Activated CD8-positive, alpha-beta memory T cell treated with anti-CD3 and anti-CD28 coated beads, Interleukin-2, amount 10 ng/mL, durations not matched to agents 7 days and 5 days (primary cell): ENCODE data around the gene SLC6A11. TPM values are rescaled to one million over a fixed set of nuclear protein-coding genes. Genes with fewer than 3 reads are reported as not detected.

Experiments
- ATAC-seq: fragments of 150-1000 bp; cut with Tn5 transposase; one replicate; pipeline ENCODE4 v1.10.0; 2021; ENCODE audit warnings: moderate library complexity
- CTCF ChIA-PET: fragments of 350-600 bp; sonication (Branson Sonifier 250); formaldehyde crosslinking; loops from one replicate; lab custom pipeline; 2021; ENCODE audit warnings: antibody characterized with exemption; lab: Charles Lee
- DNase-seq: peaks from one replicate; pipeline ENCODE4 v3.0.0-alpha.2; 2020
- H3K27ac Mint-ChIP-seq: one replicate; pipeline ENCODE4 v1.8.0; 2021; ENCODE audit warnings: mild to moderate bottlenecking, mixed read lengths
- H3K27me3 Mint-ChIP-seq: one replicate; pipeline ENCODE4 v1.8.0; 2021; ENCODE audit warnings: mixed read lengths
- H3K36me3 Mint-ChIP-seq: one replicate; pipeline ENCODE4 v1.8.0; 2021; ENCODE audit warnings: mild to moderate bottlenecking, mixed read lengths
- H3K4me1 Mint-ChIP-seq: one replicate; pipeline ENCODE4 v1.8.0; 2021; ENCODE audit warnings: mixed read lengths
- H3K4me3 Mint-ChIP-seq: one replicate; pipeline ENCODE4 v1.8.0; 2021; ENCODE audit warnings: mild to moderate bottlenecking, moderate library complexity, mixed read lengths
- H3K9me3 Mint-ChIP-seq: one replicate; pipeline ENCODE4 v1.8.0; 2022; ENCODE audit warnings: low read depth, mixed read lengths
- total RNA-seq, 2 experiments: library from RNA; stranded (reverse); gene quantifications; one replicate each; pipeline ENCODE4 v1.2.3, GENCODE V29; 2021

SLC6A11 gene
- total RNA-seq, 2 experiments from 2014 or later: not detected

DNA sequence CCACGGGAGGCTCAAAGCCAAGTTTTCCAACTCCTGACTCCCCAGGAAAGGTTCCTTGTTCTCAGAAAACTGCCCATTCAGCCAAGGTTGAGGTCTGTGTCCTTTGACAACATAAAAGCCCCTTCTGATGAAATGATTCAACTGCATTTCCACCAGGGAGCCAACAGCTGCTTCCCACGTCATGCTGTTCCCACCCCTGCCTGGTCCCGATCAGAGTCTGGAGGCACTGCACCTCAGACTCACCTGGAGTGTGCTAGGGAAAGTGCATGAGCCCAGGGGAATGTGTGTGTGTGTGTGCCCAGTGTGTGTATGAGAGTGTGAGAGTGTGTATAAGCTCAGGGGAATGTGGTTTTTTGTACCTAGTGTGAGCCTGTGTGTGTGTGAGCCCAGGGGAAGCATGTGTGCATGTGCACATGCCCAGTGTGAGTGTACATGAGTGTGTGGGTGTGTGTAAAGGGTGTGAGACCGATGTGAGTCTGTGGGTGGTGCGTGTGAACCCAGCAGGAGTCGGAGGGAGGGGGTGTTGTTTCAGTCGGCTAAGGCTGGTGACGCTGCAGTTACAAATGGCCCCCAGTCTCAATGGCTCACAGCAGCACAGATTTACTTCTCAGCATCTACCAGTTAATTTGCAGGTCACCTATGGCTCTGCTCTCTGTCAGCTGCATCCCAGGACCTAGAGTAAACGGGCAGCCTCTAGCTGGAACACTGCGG lies 156.2 kb downstream of the SLC6A11 start:
- Mint-ChIP-seq H3K4me3 (no peak overlapping the region), H3K27ac (no peak overlapping the region), H3K4me1 (no peaks in the 10 kb centered on the region)

DNA sequence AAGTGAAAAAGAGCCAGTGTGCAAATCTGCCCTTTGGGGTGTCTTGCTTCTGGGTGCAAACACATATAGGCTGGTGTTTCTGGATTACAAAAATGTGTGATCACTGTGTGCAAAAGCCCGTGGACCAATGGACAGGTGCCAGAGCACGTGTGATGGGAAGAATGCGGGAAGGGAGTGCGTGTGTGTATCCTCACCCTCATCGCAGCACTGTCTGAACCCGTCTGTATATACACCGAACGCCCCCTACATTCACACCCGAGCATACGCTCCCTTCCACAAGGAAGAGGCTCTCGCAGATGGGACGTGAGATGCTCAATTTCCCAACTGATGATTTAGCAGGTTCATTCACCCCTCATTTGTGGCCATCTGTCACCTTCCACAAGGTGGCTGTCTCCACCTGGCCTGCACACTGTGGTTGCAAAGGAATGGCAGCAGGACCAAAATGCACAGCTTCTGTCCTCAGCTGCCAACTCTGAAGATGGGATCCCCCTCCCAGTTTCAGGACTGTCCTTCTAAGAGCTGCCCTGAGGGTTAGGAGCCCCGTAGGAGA lies 157.1 kb downstream of the SLC6A11 start:
- H3K4me3 Mint-ChIP-seq: no peak overlapping the region
- H3K4me1 Mint-ChIP-seq: no peaks in the 10 kb centered on the region
- CTCF ChIA-PET: no interaction called here
- no peaks in the 10 kb centered on the region for H3K9me3 Mint-ChIP-seq
- no peaks in the 10 kb centered on the region for H3K36me3 Mint-ChIP-seq
- ATAC-seq (no peak), DNase-seq (no peak)
- H3K27me3 Mint-ChIP-seq: peaks cover 5% of the 10 kb centered on the region
- H3K27ac Mint-ChIP-seq: no peak overlapping the region

More for the DNA sequence above, 156.2 kb downstream of the SLC6A11 start:
- CTCF ChIA-PET: no interaction called here
- no peak for DNase-seq
- Mint-ChIP-seq H3K27me3 (peaks cover 3% of the 10 kb centered on the region), H3K9me3 (no peaks in the 10 kb centered on the region), H3K36me3 (no peaks in the 10 kb centered on the region)
- ATAC-seq: no peak

DNA sequence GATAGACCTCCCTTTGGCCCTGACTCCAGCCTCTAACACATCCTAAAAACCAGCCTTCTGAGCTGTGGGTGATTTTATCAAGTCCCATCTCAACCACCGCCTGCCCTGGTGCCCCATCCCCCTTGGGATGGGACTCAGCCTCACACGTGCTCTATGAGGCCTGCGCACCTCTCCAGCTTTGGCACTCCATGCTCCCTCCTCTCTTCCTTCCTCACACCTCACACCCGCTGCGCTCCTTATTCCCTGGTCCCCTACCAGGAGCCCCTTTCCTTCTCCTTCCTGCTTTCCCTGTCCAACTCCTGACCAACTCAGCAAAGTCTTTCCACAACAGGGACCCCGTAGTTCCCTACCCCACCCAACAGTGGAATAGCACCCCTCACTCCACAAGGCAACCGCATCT lies 158.1 kb downstream of the SLC6A11 start:
- H3K4me3 Mint-ChIP-seq: no peak overlapping the region
- H3K4me1 Mint-ChIP-seq: no peaks in the 10 kb centered on the region
- no peak overlapping the region for H3K27ac Mint-ChIP-seq
- H3K36me3 Mint-ChIP-seq: no peaks in the 10 kb centered on the region
- H3K9me3 Mint-ChIP-seq: no peaks in the 10 kb centered on the region
- no peak for ATAC-seq
- H3K27me3 Mint-ChIP-seq: peaks cover 5% of the 10 kb centered on the region
- CTCF ChIA-PET: no interaction called here
- no peak for DNase-seq

DNA sequence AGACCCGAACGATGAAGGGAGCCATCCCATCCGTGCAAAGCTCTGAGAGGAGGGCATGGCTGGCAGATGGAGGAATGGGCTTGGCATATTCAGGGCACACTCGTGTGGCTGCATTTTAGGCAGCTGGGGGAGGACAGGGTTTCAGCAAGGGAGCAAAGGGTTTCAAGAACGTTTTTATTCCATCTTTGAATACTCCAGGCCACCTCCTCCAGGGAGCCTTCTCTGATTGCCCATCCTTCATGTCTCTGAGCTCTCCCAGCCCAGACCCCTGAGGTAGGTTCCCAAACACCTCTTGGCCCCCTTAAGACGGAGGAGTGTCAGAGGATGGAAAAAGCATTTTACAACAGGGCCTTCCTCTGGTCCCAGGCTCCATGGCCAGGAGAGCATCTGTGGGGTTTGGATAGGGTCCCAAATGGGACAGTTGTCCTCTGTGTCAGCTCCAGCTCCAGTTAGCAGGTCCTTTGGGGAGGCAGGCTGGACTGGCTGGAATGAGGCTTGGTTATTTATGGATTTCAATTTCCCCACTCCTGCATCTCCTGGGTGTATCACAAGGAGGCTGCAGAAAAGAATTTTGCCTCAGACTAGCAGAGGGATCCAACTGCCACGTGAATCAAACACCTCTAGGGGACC lies 158.8 kb downstream of the SLC6A11 start:
- Mint-ChIP-seq H3K4me3 (no peak overlapping the region), H3K4me1 (no peaks in the 10 kb centered on the region), H3K27me3 (peaks cover 5% of the 10 kb centered on the region), H3K36me3 (no peaks in the 10 kb centered on the region), H3K9me3 (no peaks in the 10 kb centered on the region), H3K27ac (no peak overlapping the region)
- CTCF ChIA-PET: no interaction called here
- DNase-seq: no peak
- ATAC-seq: no peak

DNA sequence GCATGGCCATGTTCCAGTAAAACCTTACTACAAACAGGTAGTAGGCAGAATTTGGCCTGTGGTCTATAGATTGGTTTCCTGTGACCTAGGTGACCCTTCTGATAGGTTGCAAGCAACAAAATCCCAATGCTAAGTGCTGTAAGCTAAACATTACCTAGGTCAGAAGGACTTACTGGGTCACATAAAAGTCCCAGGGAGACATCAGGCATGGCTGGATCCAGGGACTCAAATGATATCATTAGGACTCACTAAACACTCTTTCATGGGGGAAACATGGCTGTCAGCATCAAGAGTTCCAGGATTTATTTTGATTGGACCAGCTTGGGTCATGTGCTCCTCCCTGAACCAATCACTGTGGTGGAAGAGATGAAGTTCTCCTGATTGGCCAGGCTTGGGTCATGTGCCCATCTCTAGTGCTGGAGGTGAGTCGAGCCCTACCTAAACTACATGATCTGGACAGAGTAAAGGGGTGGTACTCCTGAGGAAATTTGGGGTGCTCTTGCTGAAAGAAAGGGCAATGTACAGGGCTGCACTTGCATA lies 159.7 kb downstream of the SLC6A11 start:
- Mint-ChIP-seq H3K36me3 (no peaks in the 10 kb centered on the region), H3K4me1 (no peaks in the 10 kb centered on the region), H3K27ac (no peak overlapping the region), H3K4me3 (no peak overlapping the region), H3K9me3 (no peaks in the 10 kb centered on the region), H3K27me3 (peaks cover 7% of the 10 kb centered on the region)
- no peak for DNase-seq
- ATAC-seq: no peak
- CTCF ChIA-PET: no interaction called here

DNA sequence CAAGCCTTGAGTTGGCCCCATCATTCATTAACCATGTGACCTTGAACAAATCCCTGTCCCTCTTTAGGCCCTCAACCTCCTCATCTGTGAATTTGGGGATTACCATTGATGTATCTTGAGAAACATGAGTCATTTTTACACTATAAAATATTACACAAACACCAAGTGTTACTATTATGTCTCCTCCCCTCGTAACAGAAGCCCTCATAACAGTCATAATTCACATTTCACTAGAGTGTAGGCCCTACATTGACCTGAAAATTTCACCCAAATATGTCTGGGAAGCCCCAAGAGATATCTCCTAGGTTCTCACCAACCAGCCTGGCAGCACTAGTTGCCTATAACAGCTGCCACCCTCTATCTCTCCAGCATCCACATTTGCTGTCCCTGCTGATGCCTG lies 160.7 kb downstream of the SLC6A11 start:
- CTCF ChIA-PET: no interaction called here
- Mint-ChIP-seq H3K4me1 (no peaks in the 10 kb centered on the region), H3K27ac (no peak overlapping the region), H3K9me3 (no peaks in the 10 kb centered on the region), H3K27me3 (peaks cover 5% of the 10 kb centered on the region), H3K4me3 (no peak overlapping the region), H3K36me3 (no peaks in the 10 kb centered on the region)
- DNase-seq: no peak
- no peak for ATAC-seq

DNA sequence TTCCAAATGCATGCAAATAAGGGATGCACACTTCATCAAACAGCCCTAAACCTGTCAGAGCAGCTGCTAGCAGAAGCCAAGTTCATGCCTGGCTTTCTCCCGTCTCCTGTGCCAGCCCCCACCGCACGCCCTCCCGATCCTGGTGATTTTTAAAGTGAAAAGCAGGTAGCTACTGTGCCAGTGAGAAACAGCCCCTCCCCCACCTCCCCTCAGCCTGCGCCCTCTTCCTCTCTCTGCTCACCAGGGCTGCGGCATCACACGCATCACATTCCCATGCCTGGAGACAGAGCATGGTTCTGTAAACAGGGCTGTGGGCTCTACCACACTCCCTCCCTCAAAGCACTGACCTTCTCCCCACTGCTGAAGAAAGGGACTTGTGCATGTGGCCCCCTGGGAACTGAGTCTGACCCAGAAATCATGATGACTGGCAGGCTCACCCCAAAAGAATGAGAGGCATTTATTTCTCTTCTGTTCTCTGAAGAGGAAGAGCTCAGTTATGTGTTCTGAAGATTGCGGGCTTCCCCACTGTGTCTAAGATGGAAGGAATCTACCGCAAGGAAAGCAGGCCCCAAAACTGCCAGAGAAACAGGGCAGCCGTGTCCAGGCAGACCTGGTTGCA lies 162.0 kb downstream of the SLC6A11 start:
- CTCF ChIA-PET: no interaction called here
- no peak for ATAC-seq
- no peaks in the 10 kb centered on the region for H3K36me3 Mint-ChIP-seq
- H3K27me3 Mint-ChIP-seq: peaks cover 10% of the 10 kb centered on the region
- H3K9me3 Mint-ChIP-seq: no peaks in the 10 kb centered on the region
- no peak overlapping the region for H3K4me3 Mint-ChIP-seq
- DNase-seq: no peak
- H3K4me1 Mint-ChIP-seq: no peaks in the 10 kb centered on the region
- no peak overlapping the region for H3K27ac Mint-ChIP-seq

DNA sequence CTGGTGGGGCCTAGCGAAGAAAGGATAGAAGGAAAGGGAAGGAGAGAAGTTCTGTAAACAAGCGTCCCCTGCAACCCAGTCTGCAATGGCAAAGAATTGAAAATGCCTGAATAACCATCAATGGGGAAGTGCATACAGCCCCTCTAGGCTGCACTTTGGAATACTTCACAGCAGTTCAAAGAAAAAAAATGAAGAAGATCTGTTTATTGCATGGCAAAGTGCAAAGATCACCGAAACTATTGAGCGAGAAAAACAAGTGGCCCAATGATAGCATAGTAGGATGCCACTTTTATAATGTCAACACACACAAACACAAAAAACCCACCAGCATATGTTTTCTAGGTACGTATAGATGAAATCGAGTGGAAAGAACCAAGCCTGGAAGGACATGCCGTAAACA lies 162.9 kb downstream of the SLC6A11 start:
- no peak overlapping the region for H3K4me3 Mint-ChIP-seq
- H3K36me3 Mint-ChIP-seq: no peaks in the 10 kb centered on the region
- peaks cover 12% of the 10 kb centered on the region for H3K27me3 Mint-ChIP-seq
- ATAC-seq: no peak
- no peak for DNase-seq
- H3K4me1 Mint-ChIP-seq: no peaks in the 10 kb centered on the region
- H3K27ac Mint-ChIP-seq: no peak overlapping the region
- CTCF ChIA-PET: no interaction called here
- no peaks in the 10 kb centered on the region for H3K9me3 Mint-ChIP-seq

DNA sequence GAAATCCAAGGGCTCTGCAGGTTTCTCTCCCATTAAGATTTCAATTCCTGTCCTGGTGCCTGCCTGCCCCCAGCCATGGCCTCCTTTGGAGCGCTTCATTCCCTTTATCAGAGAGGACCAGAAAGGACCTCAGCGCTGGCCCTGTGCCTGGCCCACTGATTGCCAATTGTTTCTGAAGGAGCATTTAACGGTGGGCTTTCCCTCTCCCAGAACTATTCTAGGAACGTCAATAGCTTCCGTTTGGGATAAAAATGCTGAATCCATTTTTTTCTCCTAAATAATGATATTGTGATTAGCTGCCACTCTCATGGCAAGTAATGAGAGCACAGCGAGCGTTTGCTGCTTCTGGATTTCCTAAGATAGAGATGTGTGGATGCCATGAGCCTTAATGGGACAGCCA lies 164.3 kb downstream of the SLC6A11 start:
- no peaks in the 10 kb centered on the region for H3K4me1 Mint-ChIP-seq
- no peak overlapping the region for H3K27ac Mint-ChIP-seq
- H3K27me3 Mint-ChIP-seq: peaks cover 12% of the 10 kb centered on the region
- DNase-seq (no peak), ATAC-seq (no peak)
- CTCF ChIA-PET: no interaction called here
- no peaks in the 10 kb centered on the region for H3K36me3 Mint-ChIP-seq
- no peaks in the 10 kb centered on the region for H3K9me3 Mint-ChIP-seq
- H3K4me3 Mint-ChIP-seq: no peak overlapping the region

DNA sequence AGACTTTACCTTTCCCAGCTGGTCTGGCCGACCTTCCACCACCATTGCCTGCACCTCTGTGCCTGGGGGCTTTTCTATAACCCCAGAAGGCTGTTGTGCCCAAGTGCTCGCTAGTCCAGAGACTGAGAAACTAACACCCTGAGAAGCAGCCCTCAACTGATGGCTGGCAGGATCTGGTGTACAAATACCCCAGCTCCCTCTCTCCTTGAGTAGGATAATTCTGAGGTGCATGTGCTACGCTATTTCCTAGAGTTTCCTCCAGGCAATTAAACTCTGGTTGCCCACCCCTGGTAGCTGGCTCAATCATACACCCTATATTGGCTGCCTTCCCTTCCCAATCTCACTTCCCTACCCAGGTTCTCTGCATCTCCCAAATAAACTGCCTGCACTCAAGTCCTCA lies 165.0 kb downstream of the SLC6A11 start:
- DNase-seq (no peak), ATAC-seq (no peak)
- Mint-ChIP-seq H3K27ac (no peak overlapping the region), H3K4me3 (no peak overlapping the region), H3K4me1 (no peaks in the 10 kb centered on the region), H3K27me3 (peaks cover 15% of the 10 kb centered on the region), H3K9me3 (no peaks in the 10 kb centered on the region), H3K36me3 (no peaks in the 10 kb centered on the region)
- CTCF ChIA-PET: no interaction called here

DNA sequence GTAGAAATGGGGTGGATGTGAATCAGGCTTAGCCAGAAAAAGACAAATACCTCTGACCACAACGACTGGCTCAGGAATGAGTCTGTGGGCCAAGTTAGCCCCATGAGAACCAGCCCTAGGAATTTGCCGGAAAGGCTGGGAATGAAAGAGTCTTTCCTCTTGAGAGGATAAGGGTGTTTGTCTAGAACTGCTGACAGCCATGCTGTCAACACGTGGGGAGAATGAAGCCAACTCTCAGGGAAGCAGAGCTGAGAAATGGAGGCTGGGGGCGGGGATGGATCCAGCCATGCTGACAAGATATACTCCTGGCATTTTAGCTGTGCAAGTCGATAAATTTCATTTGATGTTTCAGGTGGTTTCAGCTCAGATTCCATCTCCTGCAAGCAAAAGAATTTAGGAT lies 165.9 kb downstream of the SLC6A11 start:
- no peak overlapping the region for H3K27ac Mint-ChIP-seq
- ATAC-seq (no peak), DNase-seq (no peak)
- CTCF ChIA-PET: interaction anchor here (1.4 to 2.4 kb wide), 2 partner anchors 15 to 223 kb away, joined by 4 to 6 read pairs; no protein-coding TSS in a partner anchor
- H3K4me1 Mint-ChIP-seq: no peaks in the 10 kb centered on the region
- no peaks in the 10 kb centered on the region for H3K36me3 Mint-ChIP-seq
- no peaks in the 10 kb centered on the region for H3K9me3 Mint-ChIP-seq
- no peak overlapping the region for H3K4me3 Mint-ChIP-seq
- peaks cover 15% of the 10 kb centered on the region for H3K27me3 Mint-ChIP-seq

DNA sequence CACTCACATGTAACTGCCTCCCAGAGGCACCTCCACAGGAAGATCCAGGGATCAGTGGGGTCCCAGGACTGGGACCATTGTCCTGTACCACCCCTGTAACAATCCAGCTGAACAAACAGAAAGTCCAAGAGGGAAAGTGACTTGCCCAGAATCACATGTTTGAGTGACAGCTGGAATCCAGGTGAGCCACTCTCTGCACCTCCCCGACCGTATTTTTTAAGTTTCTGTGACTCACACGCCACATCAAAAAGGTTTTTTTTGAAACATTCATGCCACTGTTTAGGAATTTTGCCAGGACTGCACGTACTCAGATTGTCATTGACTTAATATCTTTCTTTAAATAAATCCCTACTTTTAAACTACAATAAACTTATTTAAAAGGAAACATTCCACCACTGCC lies 166.8 kb downstream of the SLC6A11 start:
- ATAC-seq (no peak), DNase-seq (no peak)
- no peaks in the 10 kb centered on the region for H3K36me3 Mint-ChIP-seq
- H3K27ac Mint-ChIP-seq: no peak overlapping the region
- CTCF ChIA-PET: interaction anchor here (1.3 to 2.4 kb wide), 3 partner anchors 15 to 224 kb away, joined by 4 to 6 read pairs (median 6); no protein-coding TSS in a partner anchor
- no peaks in the 10 kb centered on the region for H3K4me1 Mint-ChIP-seq
- no peaks in the 10 kb centered on the region for H3K9me3 Mint-ChIP-seq
- H3K4me3 Mint-ChIP-seq: no peak overlapping the region
- peaks cover 15% of the 10 kb centered on the region for H3K27me3 Mint-ChIP-seq

DNA sequence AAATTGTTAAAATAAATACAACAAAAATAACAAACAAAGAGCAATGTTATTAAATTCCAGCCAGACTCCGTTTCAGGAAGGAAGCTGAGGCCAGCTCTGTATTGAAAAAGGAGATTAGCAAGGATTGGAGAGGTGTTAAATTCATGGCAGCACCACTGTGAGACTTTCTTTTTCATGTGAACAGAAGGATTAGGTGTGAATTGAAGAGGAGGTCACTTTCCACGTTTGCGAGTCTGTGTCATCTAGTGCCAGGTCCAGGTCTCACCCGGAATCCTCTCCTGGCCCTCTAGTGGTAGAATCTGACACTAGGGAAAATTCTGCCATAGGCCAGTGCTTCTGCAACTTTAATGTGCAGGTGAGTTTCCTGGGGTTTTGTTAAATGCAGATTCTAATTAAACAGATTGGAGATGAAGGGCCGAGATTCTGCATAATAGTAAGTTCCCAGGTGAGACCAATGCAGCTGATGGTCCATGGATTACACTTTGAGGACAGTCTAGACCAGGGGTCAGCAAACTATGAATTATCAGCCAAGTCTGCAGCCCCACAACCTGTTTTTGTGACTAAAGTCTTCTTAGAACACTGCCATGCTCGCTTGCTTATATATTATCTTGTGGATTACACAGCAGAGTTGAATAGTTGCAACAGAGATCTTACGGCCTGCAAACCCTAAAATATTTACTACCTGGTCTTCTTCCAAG lies 167.3 kb downstream of the SLC6A11 start:
- DNase-seq (peak; percentile 41), ATAC-seq (no peak)
- CTCF ChIA-PET: interaction anchor here (1.3 to 2.4 kb wide), 3 partner anchors 14 to 225 kb away, joined by 4 to 6 read pairs (median 6); no protein-coding TSS in a partner anchor
- Mint-ChIP-seq H3K9me3 (no peaks in the 10 kb centered on the region), H3K27ac (no peak overlapping the region), H3K36me3 (no peaks in the 10 kb centered on the region), H3K4me3 (no peak overlapping the region), H3K27me3 (peaks cover 15% of the 10 kb centered on the region), H3K4me1 (no peaks in the 10 kb centered on the region)
